ENCODE results near the gene LRP3.

LRP3 gene

GRCh38 chr19:33194886-33195644 is 935 bp downstream of the LRP3 start:
- peak overlapping the region; percentile 78 for H3K4me3 ChIP-seq (replicated peaks; ENCODE audit: insufficient read depth, low read length)
- no peaks in the 10 kb centered on the region for H3K27me3 ChIP-seq (ENCODE audit: insufficient read depth, poor library complexity, severe bottlenecking)
- DNase-seq (ENCODE audit: low read depth in 1 of 2, low spot score in 1 of 2): peak in 1 of 2 experiments; percentile 38
- no peak for TF ChIP-seq POLR2AphosphoS5 (IDR thresholded peaks at IDR 0.05; ENCODE audit: low read depth)
- no peak for TF ChIP-seq SPI1 (IDR thresholded peaks at IDR 0.05; ENCODE audit: borderline replicate concordance, low read depth)
- TF ChIP-seq REST (IDR thresholded peaks at IDR 0.05; ENCODE audit: insufficient replicate concordance, low read depth): no peak
- TF ChIP-seq CTCF (IDR thresholded peaks at IDR 0.05; ENCODE audit: insufficient read depth, low read length): no peak
- no peak for TF ChIP-seq GABPA (IDR thresholded peaks at IDR 0.05; ENCODE audit: low read depth)
- H3K27ac ChIP-seq (replicated peaks): peak overlapping the region; percentile 98

GRCh38 chr19:33195645-33196347 is 1.7 kb downstream of the LRP3 start:
- no peaks in the 10 kb centered on the region for H3K27me3 ChIP-seq (ENCODE audit: insufficient read depth, poor library complexity, severe bottlenecking)
- H3K4me3 ChIP-seq (replicated peaks; ENCODE audit: insufficient read depth, low read length): peak overlapping the region; percentile 78
- peak overlapping the region; percentile 98 for H3K27ac ChIP-seq (replicated peaks)
- TF ChIP-seq SPI1 (IDR thresholded peaks at IDR 0.05; ENCODE audit: borderline replicate concordance, low read depth) (peak; percentile 60; the same call in 1 of the 2 replicates), GABPA (IDR thresholded peaks at IDR 0.05; ENCODE audit: low read depth) (no peak), POLR2AphosphoS5 (IDR thresholded peaks at IDR 0.05; ENCODE audit: low read depth) (peak; percentile 51; the same call in 1 of the 2 replicates), CTCF (IDR thresholded peaks at IDR 0.05; ENCODE audit: insufficient read depth, low read length) (no peak)
- peak in 1 of 2 experiments; percentile 67 for DNase-seq (ENCODE audit: low read depth in 1 of 2, low spot score in 1 of 2)

GRCh38 chr19:33196446-33197193 is 2.5 kb downstream of the LRP3 start:
- peak overlapping the region; percentile 98 for H3K27ac ChIP-seq (replicated peaks)
- no peaks in the 10 kb centered on the region for H3K27me3 ChIP-seq (ENCODE audit: insufficient read depth, poor library complexity, severe bottlenecking)
- H3K4me3 ChIP-seq (replicated peaks; ENCODE audit: insufficient read depth, low read length): peak overlapping the region; percentile 78
- no peak for DNase-seq (ENCODE audit: low read depth in 1 of 2, low spot score in 1 of 2)
- no peak for TF ChIP-seq REST (IDR thresholded peaks at IDR 0.05; ENCODE audit: insufficient replicate concordance, low read depth)
- no peak for TF ChIP-seq POLR2AphosphoS5 (IDR thresholded peaks at IDR 0.05; ENCODE audit: low read depth)
- no peak for TF ChIP-seq GABPA (IDR thresholded peaks at IDR 0.05; ENCODE audit: low read depth)
- TF ChIP-seq CTCF (IDR thresholded peaks at IDR 0.05; ENCODE audit: insufficient read depth, low read length): no peak
- TF ChIP-seq SPI1 (IDR thresholded peaks at IDR 0.05; ENCODE audit: borderline replicate concordance, low read depth): no peak

All from HL-60 (cell line).